HCEC 1CT (cell line): ENCODE results near the gene RPAP2.
"Not testable (repeated sequence)": the region's sequence is repeated elsewhere in the genome, so short reads cannot be mapped to it uniquely, and the experiment has no call there.

Experiments
- DNase-seq: peaks from one replicate; pipeline ENCODE4 v3.0.0-alpha.2; 2017

The RPAP2 gene

GRCh38 chr1:92377991-92378390, 79.1 kb downstream of the RPAP2 start:
- not testable (repeated sequence) for DNase-seq

DNA sequence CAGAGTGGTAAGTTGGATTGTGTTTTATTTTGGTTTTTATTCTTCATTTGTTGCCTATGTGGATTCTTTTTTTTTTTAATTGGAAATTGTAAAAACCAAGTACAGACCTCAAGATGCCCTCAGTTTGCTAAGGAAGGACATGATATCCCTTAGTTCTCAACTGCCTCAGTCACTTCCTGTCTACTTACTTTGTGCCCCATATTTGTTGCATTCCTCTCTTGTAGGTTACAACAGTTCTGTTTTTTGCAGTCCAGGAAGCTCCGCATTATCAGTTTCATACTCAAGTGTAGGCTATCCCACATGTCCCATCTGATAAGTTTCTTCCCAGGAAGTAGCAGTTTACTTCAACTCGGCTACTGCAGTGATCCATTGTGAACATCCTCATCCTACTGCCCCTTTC, 82.0 kb downstream of the RPAP2 start:
- DNase-seq, result no peak

DNA sequence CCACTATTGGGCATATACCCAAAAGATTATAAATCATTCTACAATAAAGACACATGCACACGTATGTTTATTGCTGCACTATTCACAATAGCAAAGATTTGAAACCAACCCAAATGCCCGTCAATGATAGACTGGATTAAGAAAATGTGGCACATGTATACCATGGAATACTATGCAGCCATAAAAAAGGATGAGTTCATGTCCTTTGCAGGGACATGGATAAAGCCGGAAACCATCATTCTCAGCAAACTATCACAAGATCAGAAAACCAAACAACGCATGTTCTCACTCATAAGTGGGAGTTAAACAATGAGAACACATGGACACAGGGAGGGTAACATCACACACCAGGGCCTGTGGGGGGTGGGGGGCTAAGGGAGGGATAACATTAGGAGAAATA, 95.1 kb downstream of the RPAP2 start:
- not testable (repeated sequence) for DNase-seq

DNA sequence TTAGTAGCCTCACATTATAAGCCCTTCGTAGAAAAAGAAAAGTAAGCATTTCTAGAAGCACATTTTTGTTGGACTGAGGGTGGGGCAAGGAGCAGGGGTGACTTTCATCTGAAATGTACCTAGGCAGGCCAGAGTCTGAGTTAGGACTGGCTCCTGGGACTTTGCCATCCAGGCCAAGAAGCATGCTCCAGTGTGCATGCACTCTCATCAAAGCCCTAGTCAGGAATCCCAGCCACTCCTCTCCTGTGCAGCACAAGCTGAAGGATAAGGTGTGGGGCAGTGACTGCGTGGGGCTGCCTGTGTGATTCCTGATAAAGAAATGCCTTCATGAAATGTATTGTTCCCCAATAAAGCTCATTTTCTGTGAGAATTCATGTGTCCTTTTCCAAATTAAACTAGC, 99.7 kb downstream of the RPAP2 start:
- DNase-seq, result no peak

DNA sequence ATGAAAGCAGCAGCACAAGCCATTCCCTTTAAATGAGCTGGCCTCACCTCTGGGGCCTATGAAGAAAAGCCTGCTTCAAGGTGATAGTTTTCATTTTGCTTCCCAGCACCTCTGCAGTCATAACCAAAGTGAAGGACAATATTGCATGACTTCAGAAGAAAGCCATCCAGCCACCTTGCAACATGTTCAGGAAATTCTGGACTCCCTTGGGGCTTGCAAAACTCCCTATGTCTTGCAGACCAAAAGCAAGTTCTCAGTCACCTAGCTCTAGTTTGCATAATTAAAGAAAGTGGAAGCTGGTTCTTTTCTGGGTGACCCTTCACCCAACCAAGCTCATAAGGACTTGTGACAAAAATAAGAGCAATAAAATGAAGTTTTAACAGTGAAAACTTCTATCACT, 100.2 kb downstream of the RPAP2 start:
- DNase-seq, result no peak

- DNase-seq, result no peak
Observed at GRCh38 chr1:92404661-92405060, 105.8 kb downstream of the RPAP2 start.

- DNase-seq, result no peak
Observed at GRCh38 chr1:92408825-92409224, 110.0 kb downstream of the RPAP2 start.

DNA sequence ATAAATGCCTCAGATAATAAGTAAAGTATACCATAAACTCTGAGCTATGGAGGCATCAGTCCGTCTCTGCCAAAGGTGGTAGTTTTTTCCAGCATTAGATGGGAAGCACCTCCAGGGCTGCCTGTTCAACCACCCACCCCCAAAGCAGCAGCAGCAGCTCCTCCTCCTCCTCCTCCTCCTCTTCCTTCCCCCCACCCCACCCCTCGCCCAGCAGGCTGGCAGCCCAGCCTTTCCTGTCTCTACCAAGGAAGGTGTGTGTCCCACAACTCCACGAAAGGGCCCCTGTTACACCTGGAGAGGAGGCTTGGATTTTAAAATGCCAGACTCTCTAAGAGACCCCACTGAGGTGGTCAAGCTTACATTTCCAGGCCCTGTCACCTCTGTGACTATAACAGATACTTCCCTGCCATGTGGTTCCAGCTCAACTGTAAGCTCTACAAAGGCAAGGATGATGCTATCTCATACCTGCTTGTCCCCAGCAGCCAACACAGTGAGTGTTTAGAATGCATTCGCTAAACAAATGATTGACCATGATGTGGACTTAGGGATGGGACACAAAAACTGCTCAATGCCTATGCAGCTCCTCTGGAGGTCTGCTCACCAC, 111.2 kb downstream of the RPAP2 start:
- no peak for DNase-seq

DNA sequence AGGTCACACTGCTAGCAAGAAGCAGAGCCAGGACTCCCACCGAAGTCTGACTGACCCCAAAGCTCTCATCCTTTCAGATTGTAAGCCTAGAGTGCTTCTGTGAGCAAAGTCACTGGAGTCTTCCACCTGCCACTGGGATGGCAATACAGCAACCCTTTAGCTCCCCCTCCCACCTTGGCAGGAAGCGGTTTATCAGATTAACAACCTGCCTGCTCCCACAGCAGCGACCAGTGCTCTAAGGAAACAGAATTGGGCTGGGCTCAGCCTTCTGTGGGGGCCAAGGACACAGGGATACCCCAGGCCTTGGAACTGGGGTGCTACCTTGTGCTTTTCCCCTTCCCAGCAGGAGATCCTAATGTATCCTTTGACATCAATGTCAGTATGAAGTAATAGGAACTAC, 111.8 kb downstream of the RPAP2 start:
- no peak for DNase-seq

- peak; percentile 56 for DNase-seq
Observed at GRCh38 chr1:92411511-92411910, 112.7 kb downstream of the RPAP2 start.

DNA sequence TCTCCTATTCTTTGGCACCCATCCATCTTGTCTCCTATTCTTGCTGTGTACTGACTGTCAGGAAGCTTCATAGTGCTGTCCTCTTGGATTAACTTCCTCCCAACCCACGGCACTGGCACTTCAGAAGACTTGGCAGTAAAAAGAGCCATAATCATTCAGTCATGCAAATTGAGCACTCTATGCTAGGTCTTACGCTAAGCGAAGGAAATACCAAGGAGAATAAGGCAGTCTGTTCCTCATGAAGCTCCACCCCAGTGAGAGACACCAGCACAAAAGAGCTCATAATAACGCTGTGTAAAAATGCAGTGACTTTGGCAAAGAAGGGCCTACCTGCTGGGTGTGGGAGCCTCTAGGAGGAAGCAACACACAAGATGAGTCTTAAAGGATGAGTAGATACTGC, 120.8 kb downstream of the RPAP2 start:
- DNase-seq, result no peak

- no peak for DNase-seq
Observed at GRCh38 chr1:92424381-92424780, 125.5 kb downstream of the RPAP2 start.

DNA sequence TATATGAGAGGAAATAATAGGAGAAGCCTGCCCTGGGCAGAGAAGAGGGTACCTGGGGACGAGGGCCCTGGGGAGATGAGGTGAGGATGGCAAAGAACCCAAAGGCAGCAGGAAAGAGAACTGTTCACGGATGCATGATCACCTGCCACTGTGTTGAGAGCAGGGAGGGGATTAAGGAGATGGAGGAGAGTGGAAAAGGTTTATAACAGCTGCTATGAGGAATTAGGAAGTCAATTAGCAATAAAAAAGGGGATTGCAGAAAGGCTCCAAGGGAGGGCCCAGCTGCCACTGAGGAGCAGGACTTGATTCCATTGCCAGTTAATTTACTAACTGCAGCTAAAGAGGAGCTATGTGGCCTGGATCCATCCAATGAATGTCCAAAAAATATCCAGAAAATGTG, 126.8 kb downstream of the RPAP2 start:
- DNase-seq, result no peak

DNA sequence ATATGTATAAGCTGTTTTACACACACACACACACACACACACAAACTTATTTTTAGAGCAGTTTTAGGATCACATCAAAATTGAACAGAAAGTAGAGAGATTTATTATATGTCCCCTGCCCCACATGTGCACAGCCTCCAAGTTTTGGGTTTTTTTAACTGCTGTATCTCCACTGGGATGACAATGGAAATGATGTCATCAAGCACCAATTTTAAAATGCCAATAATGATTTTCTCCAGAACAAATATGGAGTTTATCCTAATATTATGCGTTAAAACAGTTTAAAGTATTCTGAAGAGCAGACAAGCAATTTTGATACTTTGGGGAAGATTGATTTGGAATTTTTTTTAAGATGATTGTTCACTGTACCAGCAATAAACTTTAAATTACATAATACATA, 131.2 kb downstream of the RPAP2 start:
- no peak for DNase-seq

DNA sequence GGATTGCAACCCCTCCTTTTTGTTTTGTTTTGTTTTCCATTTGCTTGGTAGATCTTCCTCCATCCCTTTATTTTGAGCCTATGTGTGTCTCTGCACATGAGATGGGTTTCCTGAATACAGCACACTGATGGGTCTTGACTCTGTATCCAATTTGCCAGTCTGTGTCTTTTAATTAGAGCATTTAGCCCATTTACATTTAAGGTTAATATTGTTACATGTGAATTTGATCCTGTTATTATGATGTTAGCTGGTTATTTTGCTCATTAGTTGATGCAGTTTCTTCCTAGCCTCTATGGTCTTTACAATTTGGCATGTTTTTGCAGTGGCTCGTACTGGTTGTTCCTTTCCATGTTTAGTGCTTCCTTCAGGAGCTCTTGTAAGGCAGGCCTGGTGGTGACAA, 135.7 kb downstream of the RPAP2 start:
- DNase-seq, result not testable (repeated sequence)

GRCh38 chr1:92439291-92439690, 140.4 kb downstream of the RPAP2 start:
- no peak for DNase-seq

- no peak for DNase-seq
Observed at GRCh38 chr1:92441316-92441696, 142.4 kb downstream of the RPAP2 start.

DNA sequence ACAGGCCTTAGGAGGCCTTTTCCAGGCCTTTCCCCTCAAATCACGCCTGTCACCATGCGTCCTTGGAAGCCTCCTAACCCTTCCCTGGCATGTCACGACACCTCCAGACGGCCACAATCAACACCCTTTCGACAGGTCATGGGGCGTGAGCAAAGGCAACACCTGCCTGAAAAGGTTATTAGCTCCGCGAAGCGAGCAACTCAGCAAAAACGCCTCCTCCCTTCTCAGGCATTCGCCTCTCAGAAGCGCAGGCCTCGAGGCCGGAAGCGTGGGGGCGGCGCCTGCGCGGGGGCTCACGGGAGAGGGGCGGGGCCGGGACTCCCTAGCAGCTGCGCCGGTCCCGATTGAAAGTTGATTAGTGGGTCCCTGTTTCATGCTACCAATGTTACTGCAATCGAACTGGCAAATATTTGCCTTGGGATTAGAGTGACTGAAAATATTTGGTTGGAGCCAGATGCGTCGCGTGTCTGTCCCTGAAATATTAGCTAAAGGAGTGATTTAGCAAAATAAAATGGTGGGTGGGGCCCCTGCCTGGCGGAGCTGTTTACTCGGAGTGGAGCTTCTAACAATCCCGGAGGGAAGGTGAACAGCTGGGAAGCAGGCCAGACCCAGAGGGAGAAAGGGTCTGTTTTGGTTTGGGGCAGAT, 143.0 kb downstream of the RPAP2 start:
- DNase-seq, result no peak

DNA sequence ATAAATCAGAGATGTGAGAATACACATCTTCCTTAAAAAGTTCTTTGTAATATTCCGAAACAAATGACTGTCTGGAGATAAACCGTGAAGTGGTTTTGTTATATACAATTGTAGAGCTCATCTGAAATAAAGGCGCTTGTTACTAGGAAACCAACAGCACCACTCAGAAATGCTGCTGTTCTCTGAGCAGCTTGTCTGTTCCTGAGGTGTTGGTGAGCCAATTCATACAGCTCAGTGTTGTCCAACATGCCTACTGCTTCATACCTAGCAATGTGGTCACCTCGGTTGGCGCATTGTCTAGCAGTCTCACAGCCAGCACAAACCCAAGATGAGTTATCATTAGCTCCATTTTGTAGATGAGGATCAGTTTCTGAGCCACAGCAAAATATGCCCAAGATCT, 143.5 kb downstream of the RPAP2 start:
- DNase-seq, result no peak

- DNase-seq, result no peak
Observed at GRCh38 chr1:92443893-92444292, 145.0 kb downstream of the RPAP2 start.

DNA sequence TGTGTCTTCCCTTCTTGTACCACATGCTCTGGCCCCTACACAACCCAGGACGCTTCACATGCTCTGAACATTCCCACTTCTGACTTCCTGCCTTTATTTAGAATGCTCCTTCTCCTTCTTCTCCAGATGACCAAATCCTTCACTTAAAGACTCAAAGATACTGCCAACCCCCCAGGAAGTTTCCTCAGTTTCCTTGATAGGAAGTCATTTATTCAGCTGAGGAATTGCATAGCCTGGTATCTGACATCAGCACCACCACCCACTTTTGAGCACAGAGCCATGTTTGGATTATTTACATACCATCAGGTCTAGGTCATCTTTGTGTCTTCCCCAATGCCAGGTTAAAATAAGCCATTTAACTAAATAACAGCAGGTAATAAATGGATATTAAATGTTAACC, 145.5 kb downstream of the RPAP2 start:
- peak; percentile 30 for DNase-seq

DNA sequence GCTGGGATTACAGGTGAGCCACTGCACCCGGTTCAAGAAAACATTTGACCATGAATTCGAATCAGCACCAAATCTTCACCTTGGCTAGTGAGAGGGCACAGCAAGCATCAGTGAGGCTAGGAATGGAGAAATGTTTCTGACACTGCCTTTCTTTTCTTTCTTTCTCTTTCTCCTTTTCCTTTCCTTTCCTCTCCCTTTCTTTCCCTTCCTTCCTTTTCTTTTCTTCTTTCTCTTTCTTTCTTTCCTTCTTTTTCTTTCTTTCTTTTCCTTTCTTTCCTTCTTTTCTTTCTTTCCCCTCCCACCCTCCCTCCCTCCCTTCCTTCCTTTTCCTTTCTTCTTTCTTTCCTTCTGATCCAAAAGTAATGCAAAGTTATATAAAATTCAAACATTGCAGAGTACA, 147.0 kb downstream of the RPAP2 start:
- DNase-seq, result no peak

- peak; percentile 17 for DNase-seq
Observed at GRCh38 chr1:92446546-92446945, 147.7 kb downstream of the RPAP2 start.

GRCh38 chr1:92447033-92447681, 148.3 kb downstream of the RPAP2 start:
- no peak for DNase-seq

DNA sequence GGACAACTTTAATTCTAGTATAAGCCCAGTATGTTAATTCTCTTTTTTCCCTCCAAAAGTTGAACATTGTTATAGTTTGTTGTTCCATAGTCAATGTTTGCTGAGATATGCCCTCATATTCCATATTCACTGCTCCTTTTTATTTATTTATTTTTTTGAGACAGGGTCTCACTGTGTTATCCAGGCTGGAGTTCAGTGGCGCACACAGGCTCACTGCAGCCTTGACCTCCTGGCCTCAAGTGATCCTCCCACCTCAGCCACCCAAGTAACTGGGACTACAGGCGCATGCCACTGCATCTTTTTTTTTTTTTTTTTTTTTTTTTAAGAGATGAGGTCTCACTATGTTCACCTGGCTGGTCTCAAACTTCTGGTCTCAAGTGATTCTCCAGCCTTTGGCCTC, 149.1 kb downstream of the RPAP2 start:
- DNase-seq, result no peak
